Vagina (tissue), 2 donors: ENCODE measurements around the gene PSORS1C1.

ENCODE experiments used
- POLR2A ChIP-seq, 2 donors: fragments of 450-650 bp; IDR thresholded peaks; one replicate each; pipeline ENCODE4 v1.6.1; 2017; ENCODE audit warnings: antibody characterized with exemption in 2 of 2, mild to moderate bottlenecking in 2 of 2, moderate library complexity in 2 of 2
- POLR2AphosphoS5 ChIP-seq, 2 donors: sonication (generic); formaldehyde crosslinking; IDR thresholded peaks; one replicate each; pipeline ENCODE4 v1.9.0; 2017; ENCODE audit warnings: antibody characterized with exemption in 2 of 2, mild to moderate bottlenecking in 2 of 2, low read depth in 1 of 2; ENCODE audit not compliant: insufficient read depth in 1 of 2
- TF ChIP-seq, protein P1 (sequence below), 3 experiments: fragments of 450-650 bp in 2 of 3; fragments of 200-600 bp in 1 of 3; sonication (generic) in 1 of 3; IDR thresholded peaks; one replicate each; pipeline ENCODE4 v1.5.1; 2017 to 2019; ENCODE audit warnings: antibody characterized with exemption in 3 of 3, mild to moderate bottlenecking in 2 of 3, moderate library complexity in 2 of 3

GRCh38 chr6:31092238-31092637 is 22.4 kb upstream of the PSORS1C1 start:
- TF ChIP-seq, protein P1, sequence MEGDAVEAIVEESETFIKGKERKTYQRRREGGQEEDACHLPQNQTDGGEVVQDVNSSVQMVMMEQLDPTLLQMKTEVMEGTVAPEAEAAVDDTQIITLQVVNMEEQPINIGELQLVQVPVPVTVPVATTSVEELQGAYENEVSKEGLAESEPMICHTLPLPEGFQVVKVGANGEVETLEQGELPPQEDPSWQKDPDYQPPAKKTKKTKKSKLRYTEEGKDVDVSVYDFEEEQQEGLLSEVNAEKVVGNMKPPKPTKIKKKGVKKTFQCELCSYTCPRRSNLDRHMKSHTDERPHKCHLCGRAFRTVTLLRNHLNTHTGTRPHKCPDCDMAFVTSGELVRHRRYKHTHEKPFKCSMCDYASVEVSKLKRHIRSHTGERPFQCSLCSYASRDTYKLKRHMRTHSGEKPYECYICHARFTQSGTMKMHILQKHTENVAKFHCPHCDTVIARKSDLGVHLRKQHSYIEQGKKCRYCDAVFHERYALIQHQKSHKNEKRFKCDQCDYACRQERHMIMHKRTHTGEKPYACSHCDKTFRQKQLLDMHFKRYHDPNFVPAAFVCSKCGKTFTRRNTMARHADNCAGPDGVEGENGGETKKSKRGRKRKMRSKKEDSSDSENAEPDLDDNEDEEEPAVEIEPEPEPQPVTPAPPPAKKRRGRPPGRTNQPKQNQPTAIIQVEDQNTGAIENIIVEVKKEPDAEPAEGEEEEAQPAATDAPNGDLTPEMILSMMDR (IDR thresholded peaks at IDR 0.05), result no peak
- no peak for TF ChIP-seq POLR2AphosphoS5 (IDR thresholded peaks at IDR 0.05; ENCODE audit: insufficient read depth in 1 of 2, low read depth in 1 of 2)
- TF ChIP-seq POLR2A (IDR thresholded peaks at IDR 0.05), result no peak
